H1 (cell line): ENCODE results near the gene VPS37C.
"Not testable (repeated sequence)": the region's sequence is repeated elsewhere in the genome, so short reads cannot be mapped to it uniquely, and the experiment has no call there.

Experiments used
- CEBPB ChIP-seq: IDR thresholded peaks from 2 replicates; pipeline ENCODE4 v1.6.1; 2012; ENCODE audit warnings: low read depth, low read length
- CHD1 ChIP-seq: IDR thresholded peaks from 2 replicates; pipeline ENCODE4 v1.6.1; 2012; ENCODE audit warnings: low read depth, low read length, improper control_type of control experiment
- CTCF ChIP-seq, 3 experiments: IDR thresholded peaks; 1 replicate in 2 of 3; 2 replicates in 1 of 3; pipeline versions ENCODE4 v1.5.1 to v1.6.1; 2011; ENCODE audit warnings: low read length in 3 of 3, mild to moderate bottlenecking in 3 of 3, inconsistent platforms in 2 of 3, low read depth in 1 of 3, moderate library complexity in 1 of 3; ENCODE audit not compliant: insufficient read depth in 1 of 3; ENCODE audit errors: control extremely low read depth in 1 of 3
- EGR1 ChIP-seq: IDR thresholded peaks from 2 replicates; pipeline ENCODE4 v1.6.1; 2011; ENCODE audit warnings: low read depth, low read length, borderline replicate concordance
- RFX5 ChIP-seq: IDR thresholded peaks from 2 replicates; pipeline ENCODE4 v1.6.1; 2011; ENCODE audit warnings: low read depth, low read length, improper control_type of control experiment, borderline replicate concordance
- SUZ12 ChIP-seq: fragments of 200-600 bp; sonication (generic); IDR thresholded peaks from 2 replicates; pipeline ENCODE4 v1.6.1; 2012; ENCODE audit warnings: mild to moderate bottlenecking, inconsistent platforms, low read length, moderate library complexity, mixed read lengths
- TAF1 ChIP-seq: IDR thresholded peaks from 2 replicates; pipeline ENCODE4 v1.6.1; 2011; ENCODE audit warnings: mild to moderate bottlenecking, low read depth, low read length
- TCF12 ChIP-seq: IDR thresholded peaks from 2 replicates; pipeline ENCODE4 v1.6.1; 2011; ENCODE audit warnings: low read depth, mild to moderate bottlenecking, low read length

DNA sequence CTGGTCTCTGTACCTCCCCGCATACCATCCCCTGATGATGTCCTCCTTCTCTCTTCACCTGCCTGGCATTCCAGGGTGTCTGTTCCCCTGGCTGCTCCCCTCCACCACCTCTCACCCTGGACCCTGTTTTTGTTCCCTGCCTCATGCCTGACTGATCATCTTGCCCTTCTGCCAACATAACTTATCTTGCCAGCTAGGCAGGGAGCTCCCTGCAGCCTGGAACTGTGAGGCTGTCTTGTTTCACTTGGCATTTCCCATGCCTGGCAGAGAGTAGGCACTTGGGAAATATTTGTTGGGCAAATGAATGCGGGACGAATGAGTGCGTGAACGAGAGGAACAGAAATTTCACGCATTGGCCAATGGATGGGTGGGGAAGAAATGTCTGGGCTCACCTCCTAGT lies 49.4 kb upstream of the VPS37C start:
- not testable (repeated sequence) for TF ChIP-seq RFX5; TAF1; CHD1; TCF12; CTCF (IDR thresholded peaks at IDR 0.05; ENCODE audit: control extremely low read depth in 1 of 3, insufficient read depth in 1 of 3, low read depth in 1 of 3, low read length in 3 of 3); EGR1; CEBPB; SUZ12
